ENCODE measurements around the gene BICC1.

DNA sequence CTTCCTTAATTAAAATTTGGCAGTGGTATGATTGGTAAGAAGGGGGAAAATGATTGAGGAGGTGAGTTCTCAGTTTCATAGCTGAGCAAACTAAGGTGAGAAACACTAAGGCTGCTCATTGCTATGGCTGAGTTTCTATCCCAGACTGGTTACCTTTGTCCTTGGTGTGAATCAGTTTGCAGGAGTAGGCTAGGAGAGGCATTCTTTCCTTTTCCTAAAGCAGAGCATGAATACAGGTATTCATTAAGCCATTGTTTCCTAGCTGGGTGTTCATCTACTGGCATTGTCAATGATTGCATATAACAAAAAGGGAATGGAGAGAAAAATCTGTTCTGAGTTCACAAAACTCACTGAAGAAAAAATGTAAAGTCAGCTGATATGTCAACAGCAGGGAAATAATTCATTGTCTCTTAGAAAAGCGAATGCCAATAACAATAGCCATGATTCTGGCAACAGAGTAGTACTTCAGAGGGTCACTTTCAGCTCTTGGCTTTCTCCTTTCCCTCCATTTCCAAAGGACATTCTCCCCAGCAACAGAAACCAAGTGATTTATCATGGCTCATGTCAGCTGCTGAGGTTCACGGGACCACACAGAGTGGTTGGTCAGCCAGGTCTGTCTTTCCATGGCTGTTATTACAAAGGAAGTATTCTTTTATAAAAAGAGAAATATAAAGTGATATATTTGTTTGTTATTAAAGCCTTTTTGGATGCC, 234.0 kb downstream of the BICC1 start:
- no peak for TF ChIP-seq POLR2A (IDR thresholded peaks at IDR 0.05)
- TF ChIP-seq CTCF (IDR thresholded peaks at IDR 0.05 in 8 of 11, conservative IDR thresholded peaks at IDR 0.05 in 3 of 11) = no peak

All from spleen (tissue), 7 donors.